A673 (cell line): ENCODE results near the gene ZC4H2. TPM values are rescaled to one million over a fixed set of nuclear protein-coding genes. Genes with fewer than 3 reads are reported as not detected.

ENCODE experiments used
- BruUV-seq: library from RNA; stranded (reverse); fragments of 400-500 nt; replicated peaks from 2 replicates; lab custom pipeline; 2021; lab: Mats Ljungman, UMichigan
- CTCF ChIA-PET: fragments of 300-600 bp; sonication (Branson Sonifier 250); formaldehyde crosslinking; loops from one replicate; lab custom pipeline; 2022; ENCODE audit warnings: antibody characterized with exemption; lab: Charles Lee
- POLR2A ChIA-PET: fragments of 300-600 bp; sonication (Branson Sonifier 250); formaldehyde crosslinking; loops from one replicate; lab custom pipeline; 2022; ENCODE audit warnings: antibody characterized with exemption; ENCODE audit not compliant: low non-redundant PET; lab: Charles Lee
- DNase-seq: peaks from one replicate; pipeline ENCODE4 v3.0.0-alpha.2; 2015; ENCODE audit warnings: low spot score
- H3K27ac ChIP-seq: fragments of 200-600 bp; sonication (generic); 2 replicates; pipeline ENCODE4 v1.5.1; 2016; ENCODE audit warnings: mixed run types, low read depth, mild to moderate bottlenecking, mixed read lengths, antibody characterized with exemption, low read length; ENCODE audit not compliant: poor library complexity, severe bottlenecking
- H3K27me3 ChIP-seq: fragments of 200-600 bp; sonication (generic); replicated peaks from 2 replicates; pipeline ENCODE4 v1.6.1; 2017; ENCODE audit warnings: mixed run types, low read depth, mild to moderate bottlenecking, mixed read lengths, antibody characterized with exemption, low read length; ENCODE audit not compliant: insufficient read depth, poor library complexity
- H3K36me3 ChIP-seq: fragments of 200-600 bp; sonication (generic); 2 replicates; pipeline ENCODE4 v1.6.1; 2016; ENCODE audit warnings: mixed run types, mild to moderate bottlenecking, mixed read lengths, antibody characterized with exemption, low read length; ENCODE audit not compliant: insufficient read depth, poor library complexity, severe bottlenecking
- H3K4me1 ChIP-seq: fragments of 200-600 bp; sonication (generic); 2 replicates; pipeline ENCODE4 v1.6.1; 2017; ENCODE audit warnings: mixed run types, mild to moderate bottlenecking, mixed read lengths, antibody characterized with exemption, low read length; ENCODE audit not compliant: insufficient read depth, poor library complexity, severe bottlenecking
- H3K4me3 ChIP-seq: fragments of 200-600 bp; sonication (generic); 2 replicates; pipeline ENCODE4 v1.5.1; 2016; ENCODE audit warnings: low read depth, mixed run types, mild to moderate bottlenecking, mixed read lengths, low read length; ENCODE audit not compliant: poor library complexity, severe bottlenecking
- H3K9me3 ChIP-seq: fragments of 200-600 bp; sonication (generic); 2 replicates; pipeline ENCODE4 v1.6.1; 2016; ENCODE audit warnings: mixed run types, low read depth, mild to moderate bottlenecking, mixed read lengths, antibody characterized with exemption, low read length; ENCODE audit not compliant: poor library complexity, severe bottlenecking
- EZH2 ChIP-seq: fragments of 200-600 bp; sonication (generic); IDR thresholded peaks from 2 replicates; pipeline ENCODE4 v1.6.1; 2017; ENCODE audit warnings: borderline replicate concordance, low read depth, mild to moderate bottlenecking, mixed read lengths, antibody characterized with exemption, low read length; ENCODE audit not compliant: poor library complexity, severe bottlenecking
- intact Hi-C: fragments of 100-400 bp; cut with micrococcal nuclease; formaldehyde crosslinking; loops from one replicate; pipeline ENCODE4 v1.10.0; 2022; ENCODE audit not compliant: unreplicated experiment
- total RNA-seq: library from RNA; stranded (reverse); gene quantifications from 2 replicates; pipeline ENCODE4 v1.2.3, GENCODE V29; 2021
- TF ChIP-seq, protein P1 (sequence below): fragments of 300-800, 200-600 bp; sonication (generic); conservative IDR thresholded peaks from 2 replicates; pipeline ENCODE4 v1.5.1; 2017; ENCODE audit warnings: low read depth, mild to moderate bottlenecking, antibody characterized with exemption, low read length, moderate library complexity, mixed read lengths

The ZC4H2 gene
- total RNA-seq, 1 experiment from 2014 or later, result not detected

DNA sequence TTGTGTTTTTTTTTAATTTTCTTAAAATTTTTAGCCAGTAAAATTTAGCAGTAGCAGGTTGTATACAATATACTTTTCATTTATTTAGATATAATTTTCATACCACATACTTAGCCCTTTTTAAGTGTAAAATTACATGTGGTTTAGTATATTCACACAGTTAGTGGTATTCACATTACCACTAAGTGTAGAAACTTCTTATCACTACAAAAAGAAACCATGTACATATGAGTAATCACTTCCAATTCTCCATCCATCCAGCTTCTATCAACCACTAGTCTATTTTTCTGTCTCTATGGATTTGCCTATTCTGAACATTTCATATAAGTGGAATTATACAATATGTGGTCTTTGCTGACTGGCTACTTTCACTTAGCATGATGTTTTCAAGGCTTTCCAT lies 109.0 kb downstream of the ZC4H2 start:
- CTCF ChIA-PET, result no interaction called here
- Histone ChIP-seq H3K9me3 (peaks cover 34% of the 10 kb centered on the region), H3K27me3 (no peaks in the 10 kb centered on the region), H3K4me3 (no peak overlapping the region), H3K36me3 (no peaks in the 10 kb centered on the region), H3K27ac (no peak overlapping the region), H3K4me1 (no peaks in the 10 kb centered on the region)
- no peak for TF ChIP-seq EZH2
- TF ChIP-seq, protein P1, sequence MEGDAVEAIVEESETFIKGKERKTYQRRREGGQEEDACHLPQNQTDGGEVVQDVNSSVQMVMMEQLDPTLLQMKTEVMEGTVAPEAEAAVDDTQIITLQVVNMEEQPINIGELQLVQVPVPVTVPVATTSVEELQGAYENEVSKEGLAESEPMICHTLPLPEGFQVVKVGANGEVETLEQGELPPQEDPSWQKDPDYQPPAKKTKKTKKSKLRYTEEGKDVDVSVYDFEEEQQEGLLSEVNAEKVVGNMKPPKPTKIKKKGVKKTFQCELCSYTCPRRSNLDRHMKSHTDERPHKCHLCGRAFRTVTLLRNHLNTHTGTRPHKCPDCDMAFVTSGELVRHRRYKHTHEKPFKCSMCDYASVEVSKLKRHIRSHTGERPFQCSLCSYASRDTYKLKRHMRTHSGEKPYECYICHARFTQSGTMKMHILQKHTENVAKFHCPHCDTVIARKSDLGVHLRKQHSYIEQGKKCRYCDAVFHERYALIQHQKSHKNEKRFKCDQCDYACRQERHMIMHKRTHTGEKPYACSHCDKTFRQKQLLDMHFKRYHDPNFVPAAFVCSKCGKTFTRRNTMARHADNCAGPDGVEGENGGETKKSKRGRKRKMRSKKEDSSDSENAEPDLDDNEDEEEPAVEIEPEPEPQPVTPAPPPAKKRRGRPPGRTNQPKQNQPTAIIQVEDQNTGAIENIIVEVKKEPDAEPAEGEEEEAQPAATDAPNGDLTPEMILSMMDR, result no peak
- no TSS peak for BruUV-seq
- intact Hi-C loops, result no loop called here
- POLR2A ChIA-PET, result no interaction called here
- no peak for DNase-seq

Other genes starting within 250 kb of the ZC4H2 start
- not detected in 2 replicates for gene ZC3H12B, start 58.4 kb upstream of the ZC4H2 start, total RNA-seq